G401.6 (cell line): ENCODE results near the gene SSC4D.
A peak's percentile ranks its signal among the peaks of the same experiment; 100 is the strongest.
"Not testable (repeated sequence)": the region's sequence is repeated elsewhere in the genome, so short reads cannot be mapped to it uniquely, and the experiment has no call there.

Source experiments
- FAIRE-seq: peaks from 2 replicates; lab custom pipeline; 2012; peaks lifted over from hg19 to GRCh38; lab: Jason Lieb, UNC

The SSC4D gene

DNA sequence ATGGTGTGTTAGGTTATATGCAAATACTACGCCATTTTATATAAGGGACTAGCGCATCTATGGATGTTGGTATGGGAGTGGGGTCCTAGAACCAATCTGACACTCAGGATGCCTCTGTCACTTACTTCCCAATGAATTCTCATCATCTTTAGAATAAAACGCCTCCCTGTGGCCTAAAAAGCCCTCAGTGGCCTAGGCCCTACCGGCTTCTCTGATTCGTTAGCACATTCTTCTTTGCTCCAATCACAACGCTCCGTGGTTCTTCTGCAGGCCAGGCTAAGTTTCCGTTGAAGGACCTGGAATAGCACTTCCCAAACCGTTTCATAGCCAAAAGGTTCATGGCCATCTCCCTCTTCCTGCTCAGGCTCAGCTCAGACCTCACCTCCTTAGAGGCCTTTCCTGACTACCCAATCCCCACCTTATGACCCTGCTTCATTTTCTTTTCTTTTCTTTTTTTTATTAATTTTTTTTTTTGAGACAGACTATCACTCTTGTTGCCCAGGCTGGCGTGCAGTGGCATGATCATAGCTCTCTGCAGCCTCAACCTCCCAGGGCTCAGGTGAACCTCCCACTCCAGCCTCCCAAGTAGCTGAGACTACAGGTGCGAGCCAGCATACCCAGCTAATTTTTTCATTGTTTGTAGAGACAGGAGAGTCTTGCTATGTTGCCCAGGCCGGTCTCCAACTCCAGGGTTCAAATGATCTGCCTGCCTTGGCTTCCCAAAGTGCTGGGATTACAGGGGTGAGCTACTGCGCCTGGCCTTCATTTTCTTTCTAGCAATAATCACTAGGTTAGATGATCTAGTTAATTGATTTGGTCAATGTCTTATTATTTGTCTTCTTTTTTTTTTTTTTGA lies 26.2 kb downstream of the SSC4D start:
- no peak for FAIRE-seq

DNA sequence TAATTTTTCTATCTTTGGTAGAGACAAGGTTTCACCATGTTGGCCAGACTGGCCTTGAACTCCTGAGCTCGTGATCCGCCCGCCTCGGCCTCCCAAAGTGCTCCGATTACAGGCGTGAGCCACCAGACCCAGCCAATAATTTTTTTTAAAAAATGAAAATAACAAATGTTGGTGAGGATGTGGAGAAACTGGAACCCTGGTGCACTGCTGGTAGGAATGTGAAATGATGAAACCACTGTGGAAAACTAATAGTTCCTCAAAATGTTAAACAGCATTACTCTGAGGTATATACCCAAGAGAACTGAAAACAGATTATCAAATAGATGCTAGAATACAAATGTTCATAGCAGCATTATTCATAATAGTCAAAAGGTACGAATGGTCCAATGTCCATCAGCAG lies 27.7 kb downstream of the SSC4D start:
- no peak for FAIRE-seq

DNA sequence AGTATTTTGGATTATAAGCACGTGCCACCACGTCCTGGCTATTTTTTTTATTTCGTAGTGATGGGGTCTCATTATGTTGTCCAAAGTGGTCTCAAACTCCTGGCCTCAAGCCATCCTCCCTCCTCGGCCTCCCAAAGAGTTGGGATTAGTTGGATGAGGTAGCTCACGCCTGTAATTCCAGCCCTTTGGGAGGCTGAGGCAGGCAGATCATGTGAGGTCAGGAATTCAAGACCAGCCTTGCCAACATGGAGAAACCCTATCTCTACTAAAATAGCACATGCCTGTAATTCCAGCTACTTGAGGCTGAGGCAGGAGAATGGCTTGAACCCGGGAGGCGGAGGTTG lies 28.9 kb downstream of the SSC4D start:
- FAIRE-seq: no peak

DNA sequence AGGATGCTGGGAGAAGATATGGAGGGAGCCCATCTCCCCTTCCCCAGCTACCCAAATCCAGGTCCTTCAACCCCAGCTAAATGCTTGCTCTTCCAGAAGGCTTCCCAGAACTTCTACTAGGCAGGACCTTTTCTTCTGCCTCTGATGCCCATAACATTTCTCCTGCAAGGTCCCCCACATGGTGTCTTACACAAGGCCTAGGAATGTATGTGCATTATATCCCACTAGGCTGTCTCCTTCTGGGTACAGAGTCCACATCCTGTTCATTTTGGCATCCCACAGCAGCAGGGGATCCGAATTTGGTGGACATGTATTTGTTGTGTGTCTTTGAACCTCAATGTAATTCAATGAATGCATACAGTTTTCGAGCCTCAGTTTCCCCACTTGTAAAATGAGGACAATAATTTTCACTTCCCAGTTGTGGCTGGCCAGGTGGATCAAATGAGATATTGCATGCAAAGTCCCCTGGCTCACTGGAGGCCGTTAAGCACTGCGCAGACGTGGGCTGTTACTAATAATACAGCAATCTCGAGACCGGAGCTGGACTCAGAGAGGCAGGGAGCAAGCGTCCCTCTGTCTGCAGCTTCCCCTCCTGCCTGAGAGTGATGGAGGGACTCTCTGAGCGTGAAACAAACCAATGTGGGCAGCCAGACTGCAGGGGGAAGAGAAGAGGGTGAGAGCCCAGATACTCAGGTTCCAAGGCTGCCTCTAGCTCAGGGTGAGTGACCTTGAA lies 32.1 kb downstream of the SSC4D start:
- no peak for FAIRE-seq

DNA sequence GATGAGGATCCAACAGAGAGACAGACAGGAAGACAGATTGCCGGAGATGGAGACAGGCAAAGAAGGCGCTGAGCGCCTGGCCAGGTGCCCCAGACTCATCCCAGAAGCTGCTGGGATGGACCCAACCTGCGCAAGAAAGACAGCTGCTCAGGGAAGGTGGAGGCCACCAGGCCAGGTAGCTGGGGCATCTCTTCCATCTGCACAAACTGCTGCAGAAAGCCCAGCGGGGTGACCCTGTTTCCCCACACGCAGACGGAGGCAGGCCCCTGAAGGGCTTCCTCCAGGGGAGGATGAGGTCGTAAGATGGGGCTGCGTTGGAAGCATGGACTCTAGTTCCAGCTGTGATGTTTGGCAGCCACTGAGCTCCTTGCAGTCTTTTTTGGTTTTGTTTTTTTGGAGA lies 34.2 kb downstream of the SSC4D start:
- FAIRE-seq: no peak

DNA sequence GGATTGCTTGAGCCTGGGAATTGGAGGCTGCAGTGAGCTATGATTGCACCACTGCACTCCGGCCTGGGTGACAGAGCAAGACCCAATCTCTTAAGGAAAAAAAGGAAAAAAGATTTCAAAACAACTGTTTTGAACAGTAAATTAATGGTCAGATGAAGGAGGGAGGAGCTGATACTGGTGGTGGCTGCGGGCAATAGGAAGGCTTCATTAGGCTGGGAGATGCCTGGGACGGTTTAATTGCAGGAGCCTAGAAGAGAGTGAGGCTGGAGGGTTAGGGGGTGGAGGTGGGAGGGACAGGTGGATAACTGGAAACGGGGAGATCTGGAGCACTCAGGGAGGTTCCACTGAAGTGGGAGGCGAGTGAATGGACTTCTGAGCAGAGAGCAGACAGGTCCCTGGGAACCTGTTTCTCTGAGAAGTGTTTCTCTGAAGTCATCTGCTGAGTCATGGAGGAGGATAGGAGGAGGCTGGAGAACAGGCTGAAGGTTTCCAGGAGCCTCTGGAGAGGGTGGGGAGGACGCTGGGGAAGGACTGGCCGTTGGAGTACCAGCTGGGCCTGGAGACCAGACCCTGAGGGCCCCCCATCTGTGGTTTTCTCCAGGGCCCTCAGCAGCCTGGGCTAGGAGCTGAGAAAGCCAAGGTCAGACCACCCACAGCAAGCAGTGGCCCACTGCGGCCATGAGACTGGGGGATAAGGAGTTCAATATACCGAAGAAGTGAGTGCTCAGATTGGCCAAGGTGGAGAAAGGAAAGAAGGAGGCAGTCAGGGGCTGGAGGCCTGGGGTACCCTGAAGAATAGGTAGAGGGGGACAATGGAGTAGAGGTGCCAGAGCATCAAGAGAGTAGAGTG lies 36.3 kb downstream of the SSC4D start:
- FAIRE-seq: no peak

DNA sequence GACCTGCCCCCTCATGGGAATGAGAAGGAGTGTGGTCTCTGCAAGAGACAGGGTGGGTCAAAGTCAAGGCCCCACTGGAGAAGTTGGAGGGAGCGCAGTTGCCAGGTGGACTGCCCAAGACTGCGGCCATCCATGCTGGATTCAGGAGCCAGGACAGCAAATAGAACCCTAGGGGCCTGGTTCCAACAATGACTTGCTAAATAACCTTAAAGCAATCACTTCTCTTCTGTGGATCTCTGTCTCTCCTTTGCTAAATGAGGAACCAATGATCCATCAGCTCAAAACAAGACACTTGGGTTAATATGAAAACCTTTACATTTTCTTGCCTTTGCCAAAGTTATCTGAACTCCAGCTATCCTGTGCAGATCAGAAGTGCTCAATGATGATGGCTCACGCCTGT lies 38.1 kb downstream of the SSC4D start:
- no peak for FAIRE-seq

DNA sequence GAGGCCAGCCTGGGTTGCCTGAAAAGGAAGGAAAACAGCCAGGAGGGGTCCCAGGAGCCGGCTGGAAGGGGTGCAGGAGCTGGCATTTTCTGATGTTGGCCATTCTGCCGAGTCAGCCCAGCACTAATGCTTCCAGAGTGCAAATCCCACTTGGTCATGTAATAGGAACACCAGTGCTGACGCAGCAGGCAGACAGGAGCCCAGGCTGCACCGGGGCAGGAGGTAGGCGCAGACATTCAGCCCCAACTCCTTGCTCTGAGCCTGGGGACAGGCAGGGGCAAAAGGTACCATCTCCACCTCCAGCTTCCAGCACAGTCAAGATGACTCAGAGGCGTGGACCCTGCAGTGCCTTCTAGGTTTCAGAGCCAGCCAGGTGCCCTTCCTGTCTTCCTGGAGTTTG lies 40.5 kb downstream of the SSC4D start:
- no peak for FAIRE-seq

DNA sequence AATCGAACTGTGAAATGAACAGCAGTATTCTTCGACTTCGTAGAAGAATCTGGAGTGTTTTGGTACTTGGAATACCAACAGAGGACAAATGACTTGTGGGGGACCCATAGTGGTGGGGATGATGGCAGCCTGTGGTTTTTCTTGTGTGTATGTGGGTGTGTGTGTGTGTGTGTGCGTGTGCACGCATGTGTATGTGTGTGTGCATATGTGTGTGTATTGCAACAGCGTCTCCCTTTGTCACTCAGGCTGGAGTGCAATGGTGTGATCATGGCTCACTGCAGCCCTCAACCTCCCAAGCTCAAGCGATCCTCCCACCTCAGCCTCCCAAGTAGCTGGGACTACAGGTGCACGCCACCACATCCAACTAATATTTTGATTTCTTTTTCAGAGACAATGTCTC lies 41.3 kb downstream of the SSC4D start:
- FAIRE-seq: no peak

DNA sequence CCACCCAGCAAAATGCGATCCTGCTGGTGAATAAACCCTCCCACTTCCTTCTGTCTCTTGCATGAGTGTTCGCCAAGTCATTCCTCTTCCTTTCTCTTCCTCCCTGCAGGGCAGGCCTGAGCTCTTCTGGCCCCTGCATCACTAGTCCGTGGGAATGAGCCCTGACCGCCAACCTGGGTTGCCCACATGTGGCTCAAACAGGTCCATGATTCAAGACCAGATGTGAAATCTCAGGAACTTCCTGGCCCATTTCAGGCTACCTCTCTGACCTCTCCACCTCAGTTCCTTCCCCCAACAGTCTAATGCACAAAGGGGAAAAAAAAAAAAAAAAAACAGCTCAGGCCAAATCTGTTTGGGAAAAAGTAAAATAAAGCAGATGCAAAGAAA lies 45.3 kb downstream of the SSC4D start:
- FAIRE-seq: no peak

DNA sequence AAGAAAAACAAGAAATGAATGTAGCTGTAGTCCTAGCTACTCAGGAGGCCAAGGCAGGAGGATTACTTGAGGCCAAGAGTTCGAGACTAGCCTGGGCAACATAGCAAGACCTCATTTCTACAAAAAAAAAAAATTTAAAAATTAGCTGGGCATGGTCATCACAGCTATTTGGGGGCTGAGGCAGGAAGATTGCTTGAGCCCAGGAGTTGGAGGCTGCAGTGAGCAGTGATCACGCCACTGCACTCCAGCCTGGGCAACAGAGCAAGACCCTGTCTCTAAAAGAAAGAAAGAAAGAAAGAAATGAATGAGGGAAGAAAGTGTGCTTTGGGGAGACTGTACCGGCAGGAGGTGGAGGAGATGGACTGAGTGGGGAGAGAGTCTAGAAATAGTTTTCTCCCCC lies 45.7 kb downstream of the SSC4D start:
- FAIRE-seq: not testable (repeated sequence)

DNA sequence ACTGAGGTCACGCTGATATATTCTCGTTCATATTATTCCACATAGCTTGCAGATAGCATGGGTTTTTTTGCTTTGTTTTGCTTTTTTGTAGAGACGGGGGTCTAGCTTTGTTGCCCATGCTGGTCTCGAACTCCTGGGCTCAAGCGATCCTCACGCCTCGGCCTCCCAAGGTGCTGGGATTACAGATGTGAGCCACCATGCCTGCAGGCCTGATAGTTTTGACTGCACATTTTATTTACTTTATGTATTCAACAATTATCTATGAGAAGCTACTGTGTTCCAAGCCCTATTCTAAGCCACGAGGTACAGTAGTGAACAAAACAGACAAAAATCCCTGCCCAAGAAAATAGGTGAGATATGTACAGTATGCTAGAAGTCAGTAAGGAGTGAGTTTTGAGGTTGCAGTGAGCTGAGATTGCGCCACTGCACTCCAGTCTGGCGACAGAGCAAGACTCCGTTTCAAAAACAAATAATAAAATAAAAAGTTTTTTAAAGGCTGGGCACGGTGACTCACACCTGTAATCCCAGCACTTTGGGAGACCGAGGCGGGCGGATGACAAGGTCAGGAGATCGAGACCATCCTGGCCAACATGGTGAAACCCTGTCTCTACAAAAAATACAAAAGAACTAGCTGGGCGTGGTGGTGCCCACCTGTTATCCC lies 49.4 kb downstream of the SSC4D start:
- FAIRE-seq: no peak

DNA sequence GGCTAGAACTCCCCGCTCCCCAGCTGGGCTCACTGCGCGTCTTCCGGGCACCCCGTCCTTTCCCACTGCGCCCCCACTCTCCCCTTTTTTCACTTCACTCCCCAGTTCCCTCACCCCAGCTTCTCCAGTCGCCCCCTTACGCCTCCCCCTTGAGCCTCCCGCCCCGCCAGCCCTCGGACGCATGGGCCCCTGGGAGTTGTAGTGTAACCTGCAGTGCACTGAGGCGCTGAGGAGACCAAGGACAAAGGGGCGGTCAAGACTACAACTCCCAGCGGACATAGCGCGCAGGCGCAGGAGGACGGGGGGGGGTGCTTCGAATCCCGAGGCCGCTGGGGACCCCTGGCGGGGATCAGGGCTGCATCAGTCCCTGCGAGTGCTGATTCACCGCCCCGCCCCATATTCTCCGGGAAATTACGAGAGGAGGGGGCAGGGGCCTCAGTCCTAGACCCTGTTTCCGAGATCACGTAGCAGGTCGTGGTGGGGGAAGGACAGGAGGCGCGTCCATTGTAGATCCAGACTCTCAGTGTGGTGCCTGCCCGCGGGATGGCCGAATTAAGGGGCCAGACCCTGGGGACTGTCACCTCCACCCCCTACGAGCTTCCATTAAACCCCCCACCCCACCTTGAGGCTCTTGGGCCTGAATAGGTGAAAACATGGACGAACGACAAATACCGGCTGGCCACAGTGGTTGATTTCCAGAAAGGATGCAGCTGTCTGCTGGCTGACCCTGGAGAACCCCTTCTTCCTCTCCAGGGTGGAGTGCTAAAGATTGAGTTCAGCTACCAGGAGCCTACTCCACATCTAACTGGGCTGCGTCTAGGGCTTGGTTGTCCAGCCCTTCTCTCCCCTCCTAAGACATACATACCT lies 50.2 kb downstream of the SSC4D start:
- peak; percentile 93 for FAIRE-seq

DNA sequence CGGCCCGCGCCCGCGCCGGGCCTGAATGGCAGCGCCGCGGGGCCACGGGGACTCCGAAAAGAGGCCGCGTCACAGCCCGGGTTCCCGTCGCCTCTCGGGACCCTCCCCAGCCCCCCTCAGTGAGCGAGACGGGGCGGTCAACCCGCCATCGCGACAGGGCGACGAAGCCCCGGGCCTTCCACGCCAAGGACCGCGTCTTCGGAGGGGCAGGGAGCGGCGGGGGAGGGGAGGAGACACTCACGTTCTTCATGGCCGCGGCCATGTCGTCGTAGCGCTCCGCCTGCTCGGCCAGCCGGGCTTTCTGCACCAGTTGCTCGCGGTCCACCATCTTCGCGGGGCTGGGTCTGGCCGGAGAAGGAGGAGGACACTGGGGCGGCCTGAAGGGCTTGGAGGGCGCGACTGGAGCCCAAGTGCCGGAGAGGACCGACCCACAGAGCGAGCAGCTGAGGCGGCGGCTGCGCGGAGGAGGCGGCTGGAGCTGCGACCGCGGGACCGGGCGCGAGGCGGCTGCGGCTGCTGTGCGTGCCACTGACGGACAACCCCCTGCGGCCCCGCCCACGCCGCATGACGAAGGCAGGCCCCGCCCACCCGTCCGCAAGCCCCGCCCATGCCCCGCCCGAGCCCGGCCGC lies 50.9 kb downstream of the SSC4D start, which contains the start of gene YWHAG:
YWHAG (minus strand) TSS at position 511 of the 630 bp plus-strand sequence; CDS start at position 328, 183 bp downstream.
- no peak for FAIRE-seq

DNA sequence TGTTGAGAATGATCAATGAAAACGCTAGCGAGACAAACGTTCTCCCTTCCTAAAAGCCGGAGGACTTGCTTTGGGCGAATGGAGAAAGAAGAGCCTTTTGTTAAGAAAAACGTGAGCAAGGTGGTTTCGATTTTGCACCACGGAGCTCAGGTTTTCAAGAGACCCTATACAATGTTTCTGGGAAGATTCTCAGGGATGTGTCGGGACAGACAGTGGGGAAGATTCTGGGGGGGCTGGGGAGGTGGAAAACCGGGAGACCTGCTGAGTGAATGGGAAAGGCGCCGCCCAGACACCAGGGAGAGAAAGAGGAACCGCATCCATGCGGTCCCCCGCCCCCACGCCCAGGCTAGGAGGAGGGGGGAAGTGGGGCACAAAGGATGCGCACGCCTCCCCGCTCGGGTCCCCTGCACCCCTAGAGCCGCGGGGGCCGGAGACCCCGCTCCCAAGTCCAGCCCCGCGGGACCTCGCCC lies 51.5 kb downstream of the SSC4D start:
- no peak for FAIRE-seq

DNA sequence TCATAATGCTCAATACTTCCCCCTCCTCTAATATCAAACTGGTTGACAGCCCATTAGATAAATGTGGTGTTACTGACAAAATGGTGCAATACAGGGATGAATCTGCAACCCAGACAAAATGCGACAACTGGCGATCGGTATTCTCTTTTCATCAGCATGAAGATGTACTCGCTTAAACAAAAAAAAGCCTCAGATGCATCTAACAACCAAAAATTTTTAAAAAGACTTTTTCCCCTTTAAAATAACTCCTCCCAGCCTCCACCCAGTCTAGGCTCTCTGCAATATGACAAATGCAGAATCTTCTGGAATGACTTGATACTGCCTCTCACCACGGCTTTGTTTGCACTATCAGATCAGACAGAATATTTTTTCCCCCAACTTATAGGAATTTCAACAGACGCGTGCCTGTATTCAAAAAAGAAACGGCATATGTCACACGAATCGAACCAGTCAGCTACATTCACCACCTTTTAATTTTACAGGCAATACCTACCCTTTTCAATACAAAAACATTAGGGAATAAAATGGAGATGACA lies 52.0 kb downstream of the SSC4D start:
- no peak for FAIRE-seq

DNA sequence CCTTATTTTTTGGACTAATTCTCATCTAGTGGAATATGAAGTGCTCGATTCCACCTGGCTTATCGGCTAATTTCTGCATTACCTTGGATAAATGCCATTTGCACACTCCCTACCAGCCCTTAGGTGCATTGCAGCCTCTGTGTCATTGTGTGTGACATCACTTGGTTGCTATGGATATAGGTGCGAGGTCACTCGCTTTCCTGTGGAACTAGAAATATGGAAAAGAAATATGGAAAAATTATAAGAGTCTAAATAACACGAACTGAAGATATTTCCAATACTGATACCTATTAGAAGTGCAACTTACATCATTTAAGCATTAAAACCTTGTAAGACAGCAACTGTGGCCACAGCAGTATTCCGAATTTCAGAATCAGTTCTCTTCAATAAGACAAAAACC lies 52.7 kb downstream of the SSC4D start:
- no peak for FAIRE-seq

DNA sequence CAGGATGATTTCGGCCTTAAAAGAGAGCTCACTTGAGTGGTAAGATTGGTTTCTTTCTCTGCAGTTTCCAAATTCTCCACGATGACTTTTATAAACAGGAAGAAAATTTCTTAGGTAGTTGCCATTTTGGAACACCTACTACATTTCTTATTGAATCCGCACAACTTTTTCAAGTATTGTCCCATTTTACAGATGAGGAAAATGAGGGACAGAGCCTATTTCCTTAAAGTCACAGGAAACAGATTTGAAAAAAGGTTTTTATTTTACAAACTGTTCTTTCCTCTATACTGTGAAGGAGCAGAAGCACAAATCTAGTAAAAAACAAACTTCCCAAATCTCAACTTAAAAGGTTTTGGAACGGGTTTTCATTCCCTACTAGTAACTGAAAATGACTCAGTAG lies 53.4 kb downstream of the SSC4D start:
- no peak for FAIRE-seq

DNA sequence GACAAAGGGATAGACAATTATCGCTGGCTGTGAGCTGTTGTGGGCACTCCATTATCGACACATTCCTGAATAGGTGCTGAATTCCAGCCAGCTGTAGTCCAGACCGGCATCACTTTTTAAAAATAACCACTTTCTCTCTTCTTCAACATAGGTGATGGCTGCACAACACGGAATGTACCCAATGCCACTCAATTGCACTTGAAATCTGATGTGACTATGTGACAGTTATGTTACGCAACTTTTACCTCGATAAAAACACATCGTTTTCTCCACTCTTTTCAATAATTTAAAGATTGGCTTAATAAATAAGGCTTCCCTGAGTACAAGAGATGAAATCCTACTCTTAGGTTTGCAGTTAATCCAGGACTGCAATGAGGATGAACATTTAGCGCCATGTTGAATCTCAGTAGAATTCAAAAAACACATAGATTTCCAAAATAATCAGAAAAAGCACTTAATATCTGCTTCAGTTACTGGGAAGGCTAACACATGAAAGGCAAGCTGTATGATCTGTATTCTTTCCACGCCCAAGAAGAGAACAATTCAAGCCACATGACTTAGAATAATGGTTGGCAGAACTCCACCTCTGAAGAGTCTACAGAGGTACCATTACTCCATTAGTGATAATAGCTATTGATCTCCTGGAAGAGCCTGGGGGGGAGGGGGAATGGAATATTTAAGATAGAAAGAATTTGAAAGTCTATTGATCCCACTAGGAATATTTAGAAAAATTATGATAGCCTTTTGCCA lies 54.3 kb downstream of the SSC4D start:
- no peak for FAIRE-seq

DNA sequence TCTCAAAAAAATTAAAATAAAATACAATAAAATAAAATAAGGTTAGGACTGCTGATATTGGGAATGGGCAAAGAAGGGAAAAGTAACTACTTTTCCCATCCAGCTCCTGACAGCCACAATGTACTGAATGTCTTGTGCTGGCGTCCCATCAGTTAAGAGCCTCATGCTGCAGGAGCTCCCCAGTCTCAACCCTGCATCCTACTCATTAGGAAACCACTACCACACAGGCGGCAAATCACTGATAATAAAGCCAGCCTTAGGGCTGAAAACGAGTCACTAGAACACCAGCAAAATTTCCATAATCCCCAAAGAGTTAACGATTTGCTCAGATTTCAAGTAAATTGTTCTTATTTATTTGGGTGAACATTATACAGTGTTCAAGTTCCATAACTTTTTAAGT lies 55.0 kb downstream of the SSC4D start:
- FAIRE-seq: no peak
